ENCODE data around the gene PEX7.
"Not testable (repeated sequence)": the region's sequence is repeated elsewhere in the genome, so short reads cannot be mapped to it uniquely, and the experiment has no call there.

The PEX7 gene

DNA sequence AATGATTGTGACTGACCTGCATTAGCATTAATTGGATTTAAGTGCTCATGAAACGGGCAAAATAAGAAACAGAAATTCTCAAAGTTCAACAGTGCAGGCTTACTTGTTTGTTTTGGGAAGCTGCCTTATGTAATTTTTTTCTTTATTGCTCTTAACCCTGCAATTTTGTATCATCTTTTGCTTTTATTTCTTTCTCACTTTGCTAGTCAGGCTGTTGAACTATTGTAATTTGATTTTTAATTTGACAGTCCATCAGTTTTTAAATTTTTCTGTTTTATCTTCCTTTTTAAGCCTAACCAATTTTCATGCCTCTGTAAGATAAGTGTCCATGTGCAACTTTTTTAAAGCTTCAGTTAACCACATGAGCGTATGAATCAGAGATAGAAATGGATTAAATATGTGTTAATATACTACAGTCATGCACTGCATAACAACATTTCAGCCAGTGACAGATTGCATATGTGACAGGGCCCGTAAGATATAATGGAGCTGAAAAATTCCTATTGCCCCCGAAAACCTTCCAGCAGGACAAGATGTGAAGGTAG lies 44.6 kb downstream of the PEX7 start:
- Histone ChIP-seq H2AFZ (no peak overlapping the region), H3K4me1 (no peaks in the 10 kb centered on the region), H3K4me3 (ENCODE audit: low read depth, low read length) (no peak overlapping the region), H3K27ac (no peak overlapping the region), H3K36me3 (ENCODE audit: control insufficient read depth, insufficient read depth, low read length) (no peaks in the 10 kb centered on the region), H3K9ac (no peak overlapping the region), H3K27me3 (ENCODE audit: control insufficient read depth, insufficient read depth, low read length) (no peaks in the 10 kb centered on the region), H3K4me2 (ENCODE audit: low read length) (no peak overlapping the region), H3K9me3 (ENCODE audit: control insufficient read depth, low read length) (no peaks in the 10 kb centered on the region), H3K79me2 (no peaks in the 10 kb centered on the region)
- TF ChIP-seq, protein P1, sequence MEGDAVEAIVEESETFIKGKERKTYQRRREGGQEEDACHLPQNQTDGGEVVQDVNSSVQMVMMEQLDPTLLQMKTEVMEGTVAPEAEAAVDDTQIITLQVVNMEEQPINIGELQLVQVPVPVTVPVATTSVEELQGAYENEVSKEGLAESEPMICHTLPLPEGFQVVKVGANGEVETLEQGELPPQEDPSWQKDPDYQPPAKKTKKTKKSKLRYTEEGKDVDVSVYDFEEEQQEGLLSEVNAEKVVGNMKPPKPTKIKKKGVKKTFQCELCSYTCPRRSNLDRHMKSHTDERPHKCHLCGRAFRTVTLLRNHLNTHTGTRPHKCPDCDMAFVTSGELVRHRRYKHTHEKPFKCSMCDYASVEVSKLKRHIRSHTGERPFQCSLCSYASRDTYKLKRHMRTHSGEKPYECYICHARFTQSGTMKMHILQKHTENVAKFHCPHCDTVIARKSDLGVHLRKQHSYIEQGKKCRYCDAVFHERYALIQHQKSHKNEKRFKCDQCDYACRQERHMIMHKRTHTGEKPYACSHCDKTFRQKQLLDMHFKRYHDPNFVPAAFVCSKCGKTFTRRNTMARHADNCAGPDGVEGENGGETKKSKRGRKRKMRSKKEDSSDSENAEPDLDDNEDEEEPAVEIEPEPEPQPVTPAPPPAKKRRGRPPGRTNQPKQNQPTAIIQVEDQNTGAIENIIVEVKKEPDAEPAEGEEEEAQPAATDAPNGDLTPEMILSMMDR (IDR thresholded peaks at IDR 0.05) = no peak

DNA sequence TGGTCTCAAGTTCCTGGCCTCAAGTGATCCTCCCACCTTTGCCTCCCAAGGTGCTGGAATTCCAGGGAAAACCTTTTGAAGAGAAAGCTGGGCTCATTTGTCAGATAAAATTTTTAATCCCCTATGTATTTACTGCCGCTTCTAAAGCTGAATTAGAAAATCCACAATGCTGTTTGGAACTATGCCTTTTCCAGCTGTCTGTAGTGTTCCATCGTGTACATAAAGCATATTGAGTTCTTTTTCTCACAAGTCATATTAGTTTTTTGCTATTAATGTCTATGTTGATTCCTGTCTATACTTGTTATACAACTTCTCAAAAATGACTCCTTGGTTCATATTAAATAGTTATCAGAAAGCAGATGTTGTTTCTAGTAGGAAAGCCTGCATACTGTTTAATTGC lies 47.1 kb downstream of the PEX7 start:
- Histone ChIP-seq H2AFZ (no peak overlapping the region), H3K79me2 (no peaks in the 10 kb centered on the region), H3K9me3 (ENCODE audit: control insufficient read depth, low read length) (no peaks in the 10 kb centered on the region), H3K36me3 (ENCODE audit: control insufficient read depth, insufficient read depth, low read length) (no peaks in the 10 kb centered on the region), H3K27me3 (ENCODE audit: control insufficient read depth, insufficient read depth, low read length) (no peaks in the 10 kb centered on the region), H3K4me3 (ENCODE audit: low read depth, low read length) (no peak overlapping the region), H3K4me1 (no peaks in the 10 kb centered on the region), H3K27ac (no peak overlapping the region), H3K9ac (no peak overlapping the region), H3K4me2 (ENCODE audit: low read length) (no peak overlapping the region)
- TF ChIP-seq, protein P1 (IDR thresholded peaks at IDR 0.05) = no peak

GRCh38 chr6:136873748-136874147 lies 51.4 kb downstream of the PEX7 start:
- Histone ChIP-seq H3K4me3 (ENCODE audit: low read depth, low read length) (no peak overlapping the region), H3K36me3 (ENCODE audit: control insufficient read depth, insufficient read depth, low read length) (no peaks in the 10 kb centered on the region), H3K79me2 (no peaks in the 10 kb centered on the region), H3K4me2 (ENCODE audit: low read length) (no peak overlapping the region), H3K9ac (no peak overlapping the region), H3K4me1 (no peaks in the 10 kb centered on the region), H3K27me3 (ENCODE audit: control insufficient read depth, insufficient read depth, low read length) (no peaks in the 10 kb centered on the region), H3K9me3 (ENCODE audit: control insufficient read depth, low read length) (no peaks in the 10 kb centered on the region), H3K27ac (no peak overlapping the region), H2AFZ (no peak overlapping the region)
- TF ChIP-seq, protein P1 (IDR thresholded peaks at IDR 0.05) = no peak

GRCh38 chr6:136876469-136876868 lies 54.1 kb downstream of the PEX7 start:
- H3K36me3 ChIP-seq (ENCODE audit: control insufficient read depth, insufficient read depth, low read length); H3K4me3 ChIP-seq (ENCODE audit: low read depth, low read length); H2AFZ ChIP-seq; H3K27ac ChIP-seq; H3K9ac ChIP-seq; H3K4me1 ChIP-seq; H3K9me3 ChIP-seq (ENCODE audit: control insufficient read depth, low read length); H3K79me2 ChIP-seq; H3K4me2 ChIP-seq (ENCODE audit: low read length); H3K27me3 ChIP-seq (ENCODE audit: control insufficient read depth, insufficient read depth, low read length): not testable (repeated sequence)

DNA sequence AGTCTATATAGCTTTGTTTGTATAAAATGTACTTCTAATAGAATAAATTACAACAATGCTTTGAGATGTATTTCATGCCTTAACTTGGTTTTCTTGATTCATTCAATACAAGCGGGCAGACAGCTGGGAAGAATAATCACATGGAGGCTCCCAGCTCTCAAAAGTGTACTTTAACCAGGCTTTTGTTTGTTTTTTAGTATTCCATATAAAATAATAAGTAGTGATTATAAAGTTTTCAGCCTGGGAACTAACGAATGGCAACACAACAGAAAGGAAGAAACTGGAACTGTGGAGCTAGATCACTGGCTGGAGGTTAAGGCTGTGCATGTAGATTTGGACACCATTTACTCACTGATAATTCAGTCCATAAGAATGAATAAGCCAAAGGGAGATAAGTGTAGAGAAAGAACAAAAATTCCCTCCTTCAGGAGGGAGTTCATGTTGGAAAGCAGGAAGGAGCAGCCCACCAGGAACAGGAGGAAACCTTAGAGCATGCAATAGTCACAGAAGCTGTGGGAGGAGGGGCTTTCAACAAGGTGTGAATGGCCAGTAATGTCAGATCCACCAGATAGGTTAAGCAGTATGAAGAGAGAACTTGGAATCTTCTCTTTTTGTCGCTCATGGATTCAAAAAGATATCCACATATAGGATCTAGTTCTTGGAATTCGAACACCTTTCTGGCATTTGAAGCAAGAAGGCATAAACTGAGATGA lies 58.5 kb downstream of the PEX7 start:
- Histone ChIP-seq H3K9ac (no peak overlapping the region), H3K27ac (no peak overlapping the region), H3K4me3 (ENCODE audit: low read depth, low read length) (no peak overlapping the region), H3K4me1 (no peaks in the 10 kb centered on the region), H3K79me2 (no peaks in the 10 kb centered on the region), H3K27me3 (ENCODE audit: control insufficient read depth, insufficient read depth, low read length) (no peaks in the 10 kb centered on the region), H2AFZ (no peak overlapping the region), H3K4me2 (ENCODE audit: low read length) (no peak overlapping the region), H3K9me3 (ENCODE audit: control insufficient read depth, low read length) (no peaks in the 10 kb centered on the region), H3K36me3 (ENCODE audit: control insufficient read depth, insufficient read depth, low read length) (no peaks in the 10 kb centered on the region)
- TF ChIP-seq, protein P1 (IDR thresholded peaks at IDR 0.05) = no peak
